ENCODE data around the gene CYFIP1.

CYFIP1 gene

GRCh38 chr15:22978691-22979237, 1.4 kb downstream of the CYFIP1 start:
- TF ChIP-seq TAF1 (IDR thresholded peaks at IDR 0.05; ENCODE audit: borderline replicate concordance, insufficient read depth, low read length): no peak
- no peak for TF ChIP-seq FOXP2 (optimal IDR thresholded peaks at IDR 0.05; ENCODE audit: borderline replicate concordance, extremely low read depth, extremely low read length, insufficient read depth)
- no peak for TF ChIP-seq REST (IDR thresholded peaks at IDR 0.05; ENCODE audit: insufficient read depth in 1 of 2, low read depth in 2 of 2, low read length in 2 of 2)
- TF ChIP-seq SIN3A (IDR thresholded peaks at IDR 0.05; ENCODE audit: borderline replicate concordance, insufficient read depth, low read length): no peak
- TF ChIP-seq POLR2AphosphoS5 (IDR thresholded peaks at IDR 0.05; ENCODE audit: low read depth, low read length): no peak

GRCh38 chr15:22974745-22975144, 5.4 kb downstream of the CYFIP1 start:
- TF ChIP-seq FOXP2 (optimal IDR thresholded peaks at IDR 0.05; ENCODE audit: borderline replicate concordance, extremely low read depth, extremely low read length, insufficient read depth) (no peak), POLR2AphosphoS5 (IDR thresholded peaks at IDR 0.05; ENCODE audit: low read depth, low read length) (no peak), TAF1 (IDR thresholded peaks at IDR 0.05; ENCODE audit: borderline replicate concordance, insufficient read depth, low read length) (no peak), REST (IDR thresholded peaks at IDR 0.05; ENCODE audit: insufficient read depth in 1 of 2, low read depth in 2 of 2, low read length in 2 of 2) (no peak), SIN3A (IDR thresholded peaks at IDR 0.05; ENCODE audit: borderline replicate concordance, insufficient read depth, low read length) (no peak)

GRCh38 chr15:22973987-22974386, 6.2 kb downstream of the CYFIP1 start:
- no peak for TF ChIP-seq SIN3A (IDR thresholded peaks at IDR 0.05; ENCODE audit: borderline replicate concordance, insufficient read depth, low read length)
- TF ChIP-seq FOXP2 (optimal IDR thresholded peaks at IDR 0.05; ENCODE audit: borderline replicate concordance, extremely low read depth, extremely low read length, insufficient read depth): no peak
- no peak for TF ChIP-seq REST (IDR thresholded peaks at IDR 0.05; ENCODE audit: insufficient read depth in 1 of 2, low read depth in 2 of 2, low read length in 2 of 2)
- no peak for TF ChIP-seq TAF1 (IDR thresholded peaks at IDR 0.05; ENCODE audit: borderline replicate concordance, insufficient read depth, low read length)
- TF ChIP-seq POLR2AphosphoS5 (IDR thresholded peaks at IDR 0.05; ENCODE audit: low read depth, low read length): no peak

- TF ChIP-seq POLR2AphosphoS5 (IDR thresholded peaks at IDR 0.05; ENCODE audit: low read depth, low read length): no peak
- no peak for TF ChIP-seq REST (IDR thresholded peaks at IDR 0.05; ENCODE audit: insufficient read depth in 1 of 2, low read depth in 2 of 2, low read length in 2 of 2)
- no peak for TF ChIP-seq TAF1 (IDR thresholded peaks at IDR 0.05; ENCODE audit: borderline replicate concordance, insufficient read depth, low read length)
- no peak for TF ChIP-seq FOXP2 (optimal IDR thresholded peaks at IDR 0.05; ENCODE audit: borderline replicate concordance, extremely low read depth, extremely low read length, insufficient read depth)
- TF ChIP-seq SIN3A (IDR thresholded peaks at IDR 0.05; ENCODE audit: borderline replicate concordance, insufficient read depth, low read length): no peak
Observed at GRCh38 chr15:22973286-22973685, 6.9 kb downstream of the CYFIP1 start.

GRCh38 chr15:22969489-22969888, 10.7 kb downstream of the CYFIP1 start:
- TF ChIP-seq POLR2AphosphoS5 (IDR thresholded peaks at IDR 0.05; ENCODE audit: low read depth, low read length): no peak
- no peak for TF ChIP-seq SIN3A (IDR thresholded peaks at IDR 0.05; ENCODE audit: borderline replicate concordance, insufficient read depth, low read length)
- no peak for TF ChIP-seq TAF1 (IDR thresholded peaks at IDR 0.05; ENCODE audit: borderline replicate concordance, insufficient read depth, low read length)
- no peak for TF ChIP-seq FOXP2 (optimal IDR thresholded peaks at IDR 0.05; ENCODE audit: borderline replicate concordance, extremely low read depth, extremely low read length, insufficient read depth)
